ENCODE results near the gene FOXO4.

The FOXO4 gene

DNA sequence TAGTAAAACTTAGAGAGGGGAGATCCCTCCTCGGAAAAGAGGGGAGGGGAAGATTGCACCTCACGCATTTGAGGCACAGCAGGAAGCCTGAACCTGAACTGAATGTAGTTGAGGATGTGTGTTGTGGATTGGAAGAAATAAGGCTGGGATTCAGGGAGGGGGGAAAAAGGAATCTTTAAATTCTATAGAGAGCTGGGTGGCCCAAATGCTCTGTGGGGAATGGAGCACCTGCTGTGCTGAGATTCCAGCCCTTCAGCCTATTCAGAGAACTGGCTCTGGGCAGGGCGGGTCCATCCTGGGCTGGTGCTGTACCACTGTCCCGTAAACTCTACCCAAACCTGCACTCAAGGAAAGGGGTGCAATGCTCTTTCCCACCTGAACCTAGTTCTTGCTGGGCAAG is 4.1 kb downstream of the FOXO4 start:
- Histone ChIP-seq H3K18ac (ENCODE audit: low read length) (peak overlapping the region; percentile 81), H2AK5ac (ENCODE audit: low read length) (no peak overlapping the region), H3K79me1 (ENCODE audit: low read length) (no peaks in the 10 kb centered on the region), H3K27me3 (ENCODE audit: insufficient read depth, low read length, poor library complexity) (no peaks in the 10 kb centered on the region), H3K4ac (ENCODE audit: low read depth, low read length) (no peak overlapping the region), H3K23ac (ENCODE audit: low read length) (no peak overlapping the region), H3K79me2 (ENCODE audit: control insufficient read depth, insufficient read depth, low read length) (no peaks in the 10 kb centered on the region), H3K9ac (ENCODE audit: low read length) (no peak overlapping the region), H4K8ac (ENCODE audit: low read depth, low read length) (no peak overlapping the region), H3K4me2 (ENCODE audit: low read length) (no peak overlapping the region), H2BK15ac (replicated peaks; ENCODE audit: low read depth) (no peak overlapping the region), H3K27ac (ENCODE audit: low read depth, low read length) (peak overlapping the region; percentile 49), H3K56ac (ENCODE audit: low read length) (no peak overlapping the region), H2BK120ac (ENCODE audit: low read depth, low read length) (no peak overlapping the region), H2BK5ac (ENCODE audit: low read length) (no peak overlapping the region), H3K4me1 (ENCODE audit: control insufficient read depth, low read depth, low read length) (peaks cover 14% of the 10 kb centered on the region), H3K36me3 (ENCODE audit: control insufficient read depth, insufficient read depth, low read length) (no peaks in the 10 kb centered on the region), H3K4me3 (ENCODE audit: low read length) (no peak overlapping the region), H4K5ac (ENCODE audit: low read length) (no peak overlapping the region)
- WGBS (ENCODE audit: extremely low coverage, insufficient coverage, low lambda C conversion rate), result no CpG with 5 or more reads among the region's 4 CpGs
- DNase-seq, result peak; percentile 44

DNA sequence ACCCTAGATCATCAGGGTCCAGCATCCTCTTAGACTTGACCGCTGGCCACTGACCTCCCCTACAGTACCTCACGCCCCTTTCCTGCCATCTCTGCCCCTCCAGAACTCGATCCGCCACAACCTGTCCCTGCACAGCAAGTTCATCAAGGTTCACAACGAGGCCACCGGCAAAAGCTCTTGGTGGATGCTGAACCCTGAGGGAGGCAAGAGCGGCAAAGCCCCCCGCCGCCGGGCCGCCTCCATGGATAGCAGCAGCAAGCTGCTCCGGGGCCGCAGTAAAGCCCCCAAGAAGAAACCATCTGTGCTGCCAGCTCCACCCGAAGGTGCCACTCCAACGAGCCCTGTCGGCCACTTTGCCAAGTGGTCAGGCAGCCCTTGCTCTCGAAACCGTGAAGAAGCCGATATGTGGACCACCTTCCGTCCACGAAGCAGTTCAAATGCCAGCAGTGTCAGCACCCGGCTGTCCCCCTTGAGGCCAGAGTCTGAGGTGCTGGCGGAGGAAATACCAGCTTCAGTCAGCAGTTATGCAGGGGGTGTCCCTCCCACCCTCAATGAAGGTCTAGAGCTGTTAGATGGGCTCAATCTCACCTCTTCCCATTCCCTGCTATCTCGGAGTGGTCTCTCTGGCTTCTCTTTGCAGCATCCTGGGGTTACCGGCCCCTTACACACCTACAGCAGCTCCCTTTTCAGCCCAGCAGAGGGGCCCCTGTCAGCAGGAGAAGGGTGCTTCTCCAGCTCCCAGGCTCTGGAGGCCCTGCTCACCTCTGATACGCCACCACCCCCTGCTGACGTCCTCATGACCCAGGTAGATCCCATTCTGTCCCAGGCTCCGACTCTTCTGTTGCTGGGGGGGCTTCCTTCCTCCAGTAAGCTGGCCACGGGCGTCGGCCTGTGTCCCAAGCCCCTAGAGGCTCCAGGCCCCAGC is 5.2 kb downstream of the FOXO4 start:
- peak overlapping the region; percentile 72 for H3K4ac ChIP-seq (ENCODE audit: low read depth, low read length)
- DNase-seq, result no peak

DNA sequence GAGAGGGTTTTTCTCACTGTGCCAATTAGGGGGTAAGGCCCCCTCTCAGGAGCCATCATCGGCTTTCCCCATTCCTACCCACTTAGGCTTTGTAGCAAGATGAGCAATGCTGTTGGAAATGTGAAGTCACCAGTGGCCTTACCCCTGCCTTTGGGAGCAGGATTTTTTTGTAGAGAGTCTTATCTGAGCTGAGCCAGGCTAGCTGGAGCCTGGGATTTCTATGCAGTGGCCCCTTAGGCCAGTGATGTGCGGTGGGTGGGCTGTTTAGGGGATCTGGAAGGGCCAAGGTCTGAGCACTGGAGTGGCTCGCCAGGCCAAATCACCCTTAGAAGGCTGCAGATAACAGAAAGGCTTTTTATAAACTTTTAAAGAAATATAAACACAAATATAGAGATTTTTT is 6.6 kb downstream of the FOXO4 start:
- Histone ChIP-seq H2BK15ac (replicated peaks; ENCODE audit: low read depth) (no peak overlapping the region), H3K9ac (ENCODE audit: low read length) (no peak overlapping the region), H3K4me3 (ENCODE audit: low read length) (no peak overlapping the region), H3K27ac (ENCODE audit: low read depth, low read length) (no peak overlapping the region), H3K23ac (ENCODE audit: low read length) (no peak overlapping the region), H2BK120ac (ENCODE audit: low read depth, low read length) (peak overlapping the region; percentile 89), H3K4me2 (ENCODE audit: low read length) (no peak overlapping the region), H3K36me3 (ENCODE audit: control insufficient read depth, insufficient read depth, low read length) (no peaks in the 10 kb centered on the region), H3K79me2 (ENCODE audit: control insufficient read depth, insufficient read depth, low read length) (no peaks in the 10 kb centered on the region), H4K5ac (ENCODE audit: low read length) (no peak overlapping the region), H3K56ac (ENCODE audit: low read length) (peak overlapping the region; percentile 30), H3K18ac (ENCODE audit: low read length) (no peak overlapping the region), H3K4ac (ENCODE audit: low read depth, low read length) (peak overlapping the region; percentile 65), H4K8ac (ENCODE audit: low read depth, low read length) (no peak overlapping the region), H3K79me1 (ENCODE audit: low read length) (no peaks in the 10 kb centered on the region), H3K27me3 (ENCODE audit: insufficient read depth, low read length, poor library complexity) (no peaks in the 10 kb centered on the region), H2AK5ac (ENCODE audit: low read length) (no peak overlapping the region), H3K4me1 (ENCODE audit: control insufficient read depth, low read depth, low read length) (peaks cover 14% of the 10 kb centered on the region), H2BK5ac (ENCODE audit: low read length) (no peak overlapping the region)
- DNase-seq, result no peak
- WGBS (ENCODE audit: extremely low coverage, insufficient coverage, low lambda C conversion rate), result no CpG with 5 or more reads among the region's 3 CpGs

More for the DNA sequence above, 5.2 kb downstream of the FOXO4 start:
- no peak overlapping the region for H4K5ac ChIP-seq (ENCODE audit: low read length)
- H3K9ac ChIP-seq (ENCODE audit: low read length), result no peak overlapping the region
- H2BK15ac ChIP-seq (replicated peaks; ENCODE audit: low read depth), result no peak overlapping the region
- WGBS (ENCODE audit: extremely low coverage, insufficient coverage, low lambda C conversion rate), result no CpG with 5 or more reads among the region's 31 CpGs
- H2BK5ac ChIP-seq (ENCODE audit: low read length), result no peak overlapping the region
- H3K4me3 ChIP-seq (ENCODE audit: low read length), result no peak overlapping the region
- no peak overlapping the region for H3K4me2 ChIP-seq (ENCODE audit: low read length)
- no peaks in the 10 kb centered on the region for H3K27me3 ChIP-seq (ENCODE audit: insufficient read depth, low read length, poor library complexity)
- no peaks in the 10 kb centered on the region for H3K79me2 ChIP-seq (ENCODE audit: control insufficient read depth, insufficient read depth, low read length)
- H3K18ac ChIP-seq (ENCODE audit: low read length), result peak overlapping the region; percentile 61
- H4K8ac ChIP-seq (ENCODE audit: low read depth, low read length), result no peak overlapping the region
- H3K27ac ChIP-seq (ENCODE audit: low read depth, low read length), result no peak overlapping the region
- no peaks in the 10 kb centered on the region for H3K79me1 ChIP-seq (ENCODE audit: low read length)
- no peak overlapping the region for H2AK5ac ChIP-seq (ENCODE audit: low read length)
- H3K36me3 ChIP-seq (ENCODE audit: control insufficient read depth, insufficient read depth, low read length), result no peaks in the 10 kb centered on the region
- peaks cover 14% of the 10 kb centered on the region for H3K4me1 ChIP-seq (ENCODE audit: control insufficient read depth, low read depth, low read length)
- H3K56ac ChIP-seq (ENCODE audit: low read length), result peak overlapping the region; percentile 34
- H3K23ac ChIP-seq (ENCODE audit: low read length), result no peak overlapping the region
- no peak overlapping the region for H2BK120ac ChIP-seq (ENCODE audit: low read depth, low read length)

DNA sequence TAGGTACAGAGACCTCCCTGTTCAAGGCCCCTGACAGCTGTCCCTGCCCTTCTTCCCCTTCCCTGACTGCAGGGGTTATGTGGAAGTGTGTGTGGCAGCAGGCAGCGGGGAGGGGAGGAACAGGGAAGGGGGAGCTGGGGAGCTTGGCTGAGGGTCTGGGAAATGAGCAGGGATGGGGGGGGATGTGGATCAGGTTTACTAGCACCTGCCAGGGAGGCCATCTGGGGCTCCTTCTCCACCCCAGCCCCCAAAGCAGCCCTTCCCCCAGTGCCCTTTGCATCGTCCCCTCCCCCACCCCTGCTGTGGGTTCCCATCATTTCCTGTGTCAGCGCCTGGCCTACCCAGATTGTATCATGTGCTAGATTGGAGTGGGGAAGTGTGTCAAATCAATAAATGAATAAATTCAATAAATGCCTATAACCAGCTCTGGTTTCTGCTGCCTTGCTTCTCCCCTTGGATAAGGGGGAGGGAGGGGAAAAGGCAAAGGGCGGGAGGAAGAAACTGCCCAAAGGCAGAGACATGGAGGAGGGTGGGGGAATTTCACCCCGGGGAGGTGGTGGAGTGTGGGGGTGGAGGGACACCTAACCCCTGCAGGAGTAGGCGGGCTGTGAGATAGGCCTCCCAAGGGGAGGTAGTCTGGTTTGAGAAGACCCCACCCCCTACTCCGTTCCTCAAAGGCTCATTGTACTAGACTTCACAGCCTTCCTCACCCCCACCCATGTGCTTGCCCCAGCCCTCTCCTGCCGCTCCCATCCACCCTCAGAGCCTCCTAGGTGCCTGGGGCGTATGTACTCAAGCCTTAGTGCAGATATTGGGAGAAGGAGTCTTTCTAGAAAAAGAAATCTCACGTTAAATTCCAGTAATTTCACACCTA is 7.7 kb downstream of the FOXO4 start:
- Histone ChIP-seq H3K4me1 (ENCODE audit: control insufficient read depth, low read depth, low read length) (peaks cover 14% of the 10 kb centered on the region), H3K36me3 (ENCODE audit: control insufficient read depth, insufficient read depth, low read length) (no peaks in the 10 kb centered on the region), H3K79me2 (ENCODE audit: control insufficient read depth, insufficient read depth, low read length) (no peaks in the 10 kb centered on the region), H2BK120ac (ENCODE audit: low read depth, low read length) (no peak overlapping the region), H3K18ac (ENCODE audit: low read length) (peak overlapping the region; percentile 86), H3K79me1 (ENCODE audit: low read length) (no peaks in the 10 kb centered on the region), H4K5ac (ENCODE audit: low read length) (no peak overlapping the region), H4K8ac (ENCODE audit: low read depth, low read length) (no peak overlapping the region), H2AK5ac (ENCODE audit: low read length) (no peak overlapping the region), H3K27ac (ENCODE audit: low read depth, low read length) (peak overlapping the region; percentile 92), H3K27me3 (ENCODE audit: insufficient read depth, low read length, poor library complexity) (no peaks in the 10 kb centered on the region), H2BK15ac (replicated peaks; ENCODE audit: low read depth) (no peak overlapping the region), H3K56ac (ENCODE audit: low read length) (peak overlapping the region; percentile 81), H3K23ac (ENCODE audit: low read length) (no peak overlapping the region), H3K9ac (ENCODE audit: low read length) (peak overlapping the region; percentile 63), H2BK5ac (ENCODE audit: low read length) (peak overlapping the region; percentile 93), H3K4me3 (ENCODE audit: low read length) (no peak overlapping the region), H3K4ac (ENCODE audit: low read depth, low read length) (peak overlapping the region; percentile 27), H3K4me2 (ENCODE audit: low read length) (peak overlapping the region; percentile 15)
- DNase-seq, result peak; percentile 88
- WGBS (ENCODE audit: extremely low coverage, insufficient coverage, low lambda C conversion rate), result no CpG with 5 or more reads among the region's 10 CpGs

DNA sequence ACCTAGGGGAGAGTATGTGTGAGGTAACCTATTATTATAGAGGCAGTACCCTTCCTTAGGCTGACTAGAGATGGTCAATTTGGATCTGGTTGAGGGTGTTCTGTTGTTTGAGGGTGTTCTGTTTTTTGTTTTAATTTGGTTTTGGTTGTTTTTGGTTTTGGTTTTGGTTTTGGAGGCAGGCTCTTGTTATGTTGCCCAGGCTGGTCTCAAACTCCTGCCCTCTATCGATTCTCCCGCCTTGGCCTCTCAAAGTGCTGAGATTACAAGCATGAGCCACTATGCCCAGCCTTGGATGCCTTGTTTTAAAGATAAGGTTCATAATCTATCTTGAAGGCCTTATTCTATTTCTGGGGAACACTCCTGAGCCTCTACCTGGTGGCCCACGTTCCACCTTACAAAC is 10.0 kb downstream of the FOXO4 start:
- Histone ChIP-seq H2BK15ac (replicated peaks; ENCODE audit: low read depth) (no peak overlapping the region), H3K79me2 (ENCODE audit: control insufficient read depth, insufficient read depth, low read length) (no peaks in the 10 kb centered on the region), H3K56ac (ENCODE audit: low read length) (no peak overlapping the region), H3K4me3 (ENCODE audit: low read length) (no peak overlapping the region), H2BK120ac (ENCODE audit: low read depth, low read length) (no peak overlapping the region), H4K5ac (ENCODE audit: low read length) (no peak overlapping the region), H2BK5ac (ENCODE audit: low read length) (no peak overlapping the region), H3K4ac (ENCODE audit: low read depth, low read length) (no peak overlapping the region), H3K79me1 (ENCODE audit: low read length) (no peaks in the 10 kb centered on the region), H3K27me3 (ENCODE audit: insufficient read depth, low read length, poor library complexity) (no peaks in the 10 kb centered on the region), H3K4me1 (ENCODE audit: control insufficient read depth, low read depth, low read length) (peaks cover 12% of the 10 kb centered on the region), H2AK5ac (ENCODE audit: low read length) (no peak overlapping the region), H3K4me2 (ENCODE audit: low read length) (no peak overlapping the region), H3K18ac (ENCODE audit: low read length) (no peak overlapping the region), H3K27ac (ENCODE audit: low read depth, low read length) (no peak overlapping the region), H3K36me3 (ENCODE audit: control insufficient read depth, insufficient read depth, low read length) (no peaks in the 10 kb centered on the region), H3K9ac (ENCODE audit: low read length) (no peak overlapping the region), H3K23ac (ENCODE audit: low read length) (no peak overlapping the region), H4K8ac (ENCODE audit: low read depth, low read length) (no peak overlapping the region)
- WGBS (ENCODE audit: extremely low coverage, insufficient coverage, low lambda C conversion rate), result no CpG with 5 or more reads among the region's 3 CpGs
- DNase-seq, result no peak
